NT2/D1 (cell line): ENCODE measurements around the gene GNAI3.
A peak's percentile ranks its signal among the peaks of the same experiment; 100 is the strongest.

Source experiments
- DNase-seq: peaks from one replicate; pipeline ENCODE4 v3.0.0-alpha.2; 2011; ENCODE audit warnings: low read depth, low spot score
- H3K27me3 ChIP-seq: 2 replicates; pipeline ENCODE4 v1.6.0; 2011; ENCODE audit warnings: mild to moderate bottlenecking; ENCODE audit not compliant: insufficient read length, insufficient read depth
- H3K36me3 ChIP-seq: 2 replicates; pipeline ENCODE4 v1.6.1; 2011; ENCODE audit warnings: mild to moderate bottlenecking, low read length, mixed read lengths; ENCODE audit not compliant: insufficient read depth, insufficient read length
- H3K4me1 ChIP-seq: 2 replicates; pipeline ENCODE4 v1.5.1; 2011; ENCODE audit not compliant: insufficient read depth, insufficient read length
- H3K4me3 ChIP-seq: 2 replicates; pipeline ENCODE4 v1.5.1; 2011; ENCODE audit warnings: low read depth; ENCODE audit not compliant: insufficient read length
- H3K9ac ChIP-seq: 2 replicates; pipeline ENCODE4 v1.6.0; 2011; ENCODE audit warnings: low read depth; ENCODE audit not compliant: insufficient read length
- H3K9me3 ChIP-seq: 2 replicates; pipeline ENCODE4 v1.5.1; 2011; ENCODE audit warnings: mild to moderate bottlenecking, low read length; ENCODE audit not compliant: insufficient read depth
- SUZ12 ChIP-seq: IDR thresholded peaks from 2 replicates; pipeline ENCODE4 v1.6.1; 2011; ENCODE audit not compliant: insufficient read length, insufficient read depth; ENCODE audit errors: extremely low read depth
- YY1 ChIP-seq: IDR thresholded peaks from 2 replicates; pipeline ENCODE4 v1.6.1; 2011; ENCODE audit not compliant: insufficient read length, insufficient read depth
- ZNF274 ChIP-seq: IDR thresholded peaks from 2 replicates; pipeline ENCODE4 v1.6.1; 2011; ENCODE audit warnings: mild to moderate bottlenecking, low read depth, low read length

GNAI3 gene

GRCh38 chr1:109605381-109605780, 57.0 kb downstream of the GNAI3 start:
- no peak for TF ChIP-seq SUZ12
- TF ChIP-seq ZNF274 = no peak
- no peak for TF ChIP-seq YY1
- no peaks in the 10 kb centered on the region for H3K36me3 ChIP-seq
- H3K9ac ChIP-seq = no peak overlapping the region
- no peak for DNase-seq
- peaks cover 5% of the 10 kb centered on the region for H3K4me1 ChIP-seq
- no peak overlapping the region for H3K4me3 ChIP-seq
- no peaks in the 10 kb centered on the region for H3K27me3 ChIP-seq
- H3K9me3 ChIP-seq = no peaks in the 10 kb centered on the region

GRCh38 chr1:109609881-109610280, 61.5 kb downstream of the GNAI3 start:
- no peak for TF ChIP-seq YY1
- TF ChIP-seq SUZ12 = no peak
- no peak for TF ChIP-seq ZNF274
- H3K9ac ChIP-seq = no peak overlapping the region
- DNase-seq = no peak
- H3K4me3 ChIP-seq = no peak overlapping the region
- no peaks in the 10 kb centered on the region for H3K9me3 ChIP-seq
- no peaks in the 10 kb centered on the region for H3K27me3 ChIP-seq
- peaks cover 13% of the 10 kb centered on the region for H3K4me1 ChIP-seq
- H3K36me3 ChIP-seq = no peaks in the 10 kb centered on the region

- Histone ChIP-seq H3K36me3 (no peaks in the 10 kb centered on the region), H3K27me3 (no peaks in the 10 kb centered on the region), H3K9me3 (no peaks in the 10 kb centered on the region), H3K9ac (no peak overlapping the region), H3K4me3 (no peak overlapping the region), H3K4me1 (peaks cover 13% of the 10 kb centered on the region)
- peak; percentile 71 for DNase-seq
- TF ChIP-seq ZNF274 (no peak), YY1 (no peak), SUZ12 (no peak)
Observed at GRCh38 chr1:109610609-109611307, 62.3 kb downstream of the GNAI3 start.

- Histone ChIP-seq H3K27me3 (no peaks in the 10 kb centered on the region), H3K4me1 (peaks cover 13% of the 10 kb centered on the region), H3K9ac (no peak overlapping the region), H3K9me3 (no peaks in the 10 kb centered on the region), H3K4me3 (no peak overlapping the region), H3K36me3 (no peaks in the 10 kb centered on the region)
- DNase-seq = no peak
- no peak for TF ChIP-seq ZNF274
- no peak for TF ChIP-seq YY1
- TF ChIP-seq SUZ12 = no peak
Observed at GRCh38 chr1:109611308-109611990, 63.0 kb downstream of the GNAI3 start.

- no peak for TF ChIP-seq YY1
- TF ChIP-seq SUZ12 = no peak
- H3K27me3 ChIP-seq = no peaks in the 10 kb centered on the region
- H3K9me3 ChIP-seq = no peaks in the 10 kb centered on the region
- no peak overlapping the region for H3K4me3 ChIP-seq
- H3K36me3 ChIP-seq = no peaks in the 10 kb centered on the region
- peaks cover 13% of the 10 kb centered on the region for H3K4me1 ChIP-seq
- no peak for DNase-seq
- H3K9ac ChIP-seq = no peak overlapping the region
Observed at GRCh38 chr1:109613361-109614147, 65.1 kb downstream of the GNAI3 start.

- Histone ChIP-seq H3K9me3 (no peaks in the 10 kb centered on the region), H3K36me3 (no peaks in the 10 kb centered on the region), H3K4me3 (no peak overlapping the region), H3K27me3 (no peaks in the 10 kb centered on the region), H3K9ac (no peak overlapping the region), H3K4me1 (peaks cover 6% of the 10 kb centered on the region)
- TF ChIP-seq ZNF274 (no peak), SUZ12 (no peak), YY1 (no peak)
- DNase-seq = no peak
Observed at GRCh38 chr1:109615879-109616278, 67.5 kb downstream of the GNAI3 start.

- H3K4me1 ChIP-seq = peaks cover 4% of the 10 kb centered on the region
- H3K9ac ChIP-seq = no peak overlapping the region
- no peak for DNase-seq
- peaks cover 1% of the 10 kb centered on the region for H3K36me3 ChIP-seq
- no peaks in the 10 kb centered on the region for H3K27me3 ChIP-seq
- H3K4me3 ChIP-seq = no peak overlapping the region
- TF ChIP-seq YY1 (no peak), SUZ12 (no peak), ZNF274 (no peak)
- H3K9me3 ChIP-seq = no peaks in the 10 kb centered on the region
Observed at GRCh38 chr1:109616391-109616790, 68.0 kb downstream of the GNAI3 start.
